Choroid plexus epithelial cell (primary cell): ENCODE data around the gene TUBB.

ENCODE experiments used
- DNase-seq: peaks from one replicate; pipeline ENCODE4 v3.0.0-alpha.2; 2010; ENCODE audit warnings: low read depth
- H3K4me3 ChIP-seq: 2 replicates; pipeline ENCODE4 v1.5.1; 2011; ENCODE audit warnings: low read depth, mild to moderate bottlenecking, control low read depth, low read length, moderate library complexity
- CTCF ChIP-seq: conservative IDR thresholded peaks from 2 replicates; pipeline ENCODE4 v1.5.1; 2011; ENCODE audit warnings: low read depth, mild to moderate bottlenecking, control low read depth, inconsistent platforms, low read length, moderate library complexity

Gene TUBB

GRCh38 chr6:30689022-30689865 is 30.9 kb upstream of the TUBB start:
- no peak overlapping the region for H3K4me3 ChIP-seq
- TF ChIP-seq CTCF: no peak

GRCh38 chr6:30689985-30690384 is 30.2 kb upstream of the TUBB start:
- DNase-seq: no peak

More at GRCh38 chr6:30689022-30689865, 30.9 kb upstream of the TUBB start:
- no peak for DNase-seq

GRCh38 chr6:30690403-30691207 is 29.5 kb upstream of the TUBB start, which contains the start of gene NRM:
Gene NRM, minus strand, starts transcription at chr6:30690984. Its CDS starts 10 bp downstream, at chr6:30690974.
- TF ChIP-seq CTCF: no peak
- peak; percentile 74 for DNase-seq
- H3K4me3 ChIP-seq: peak within 1 kb of the TSS; percentile 69

More at GRCh38 chr6:30689985-30690384, 30.2 kb upstream of the TUBB start:
- no peak for TF ChIP-seq CTCF
- peak overlapping the region; percentile 69 for H3K4me3 ChIP-seq

GRCh38 chr6:30691208-30691847 is 28.8 kb upstream of the TUBB start:
- H3K4me3 ChIP-seq: peak overlapping the region; percentile 69
- no peak for DNase-seq
- no peak for TF ChIP-seq CTCF

GRCh38 chr6:30696432-30696831 is 23.7 kb upstream of the TUBB start:
- no peak for DNase-seq
- no peak for TF ChIP-seq CTCF

GRCh38 chr6:30700340-30700739 is 19.8 kb upstream of the TUBB start:
- H3K4me3 ChIP-seq: no peak overlapping the region
- DNase-seq: no peak
- TF ChIP-seq CTCF: no peak

More at GRCh38 chr6:30696432-30696831, 23.7 kb upstream of the TUBB start:
- H3K4me3 ChIP-seq: no peak overlapping the region
